GM10266 (cell line): Measurements from ENCODE around the gene PRKAR1A.

Experiments used
- DNase-seq: peaks from one replicate; pipeline ENCODE4 v3.0.0; 2012; ENCODE audit errors: extremely low spot score
- CTCF ChIP-seq: IDR thresholded peaks from 2 replicates; pipeline ENCODE4 v1.5.1; 2012; ENCODE audit warnings: mild to moderate bottlenecking, low read depth; ENCODE audit not compliant: control insufficient read depth, insufficient read depth; ENCODE audit errors: missing control alignments

Gene PRKAR1A

DNA sequence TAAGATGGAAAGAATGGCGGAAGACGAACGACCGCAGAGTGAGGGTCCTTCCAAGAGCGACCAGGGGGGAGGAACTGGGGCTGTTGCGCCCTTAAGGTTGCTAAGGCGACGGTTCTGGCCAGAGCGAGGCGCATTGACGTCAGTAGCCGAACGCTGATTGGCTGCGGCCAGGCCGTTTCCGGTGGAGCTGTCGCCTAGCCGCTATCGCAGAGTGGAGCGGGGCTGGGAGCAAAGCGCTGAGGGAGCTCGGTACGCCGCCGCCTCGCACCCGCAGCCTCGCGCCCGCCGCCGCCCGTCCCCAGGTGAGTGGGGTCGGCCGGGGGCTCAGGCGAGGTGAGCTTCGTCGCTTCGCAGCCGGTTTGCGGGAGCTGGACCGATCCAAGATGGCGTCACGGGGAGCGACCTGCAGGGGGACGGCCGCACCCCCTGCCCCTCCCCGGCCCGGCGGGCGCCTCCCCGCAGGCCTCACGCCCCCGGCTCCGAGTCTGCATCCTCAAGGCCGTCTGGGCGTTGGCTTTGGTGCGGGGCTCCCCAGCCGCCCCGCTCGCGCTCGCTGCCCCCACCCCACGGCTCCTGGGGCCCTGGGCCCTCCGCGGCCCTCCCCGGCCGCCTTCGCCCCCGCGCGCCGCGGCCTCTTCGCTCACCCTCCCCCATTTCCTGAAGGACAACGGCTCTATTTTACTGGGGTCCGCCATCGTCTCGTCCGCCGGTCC lies at the start of gene PRKAR1A:
PRKAR1A (plus strand) TSS at position 184 of the 713 bp plus-strand sequence. CDS start 2,970 bp downstream, outside the sequence.
- peak; percentile 98 for DNase-seq
- TF ChIP-seq CTCF, result no peak

DNA sequence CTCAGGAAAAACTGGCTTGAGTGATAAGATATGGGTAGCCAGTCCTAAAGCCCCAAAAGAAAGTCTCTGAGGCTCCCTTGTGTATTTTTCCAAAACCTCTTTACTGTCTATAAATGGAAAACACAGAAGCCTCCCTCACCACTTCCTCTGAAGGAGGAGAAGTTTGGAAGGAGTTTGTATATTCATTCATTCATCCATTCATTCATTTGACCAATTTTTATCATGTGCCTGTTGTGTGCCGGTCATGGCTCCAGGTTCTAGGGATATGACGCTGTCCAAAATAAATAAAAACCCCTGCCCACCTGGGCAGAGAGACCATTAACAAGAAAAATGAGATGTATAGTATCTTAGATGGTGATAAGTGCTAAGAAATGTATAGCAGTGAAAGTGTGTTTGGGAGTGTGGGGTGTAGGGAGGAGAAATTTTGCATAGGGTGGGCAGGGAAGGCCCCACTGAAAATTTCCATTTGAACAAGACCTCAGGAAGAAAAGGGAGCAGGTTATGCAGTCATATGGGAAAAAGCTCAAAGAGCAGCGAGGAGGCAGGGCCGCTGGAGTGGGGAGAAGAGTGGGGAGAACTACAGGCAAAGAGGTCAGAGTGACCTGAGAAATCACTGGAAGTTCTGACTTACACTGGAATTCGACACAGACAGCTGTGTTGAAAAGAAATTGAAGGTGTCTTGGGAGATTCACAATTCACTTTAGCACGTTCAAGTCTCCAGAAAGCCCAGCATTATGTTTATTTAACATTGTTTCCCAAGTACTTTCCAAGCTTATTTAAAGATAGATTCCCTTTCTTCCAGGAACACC lies 48.8 kb upstream of the PRKAR1A start:
- TF ChIP-seq CTCF, result no peak

DNA sequence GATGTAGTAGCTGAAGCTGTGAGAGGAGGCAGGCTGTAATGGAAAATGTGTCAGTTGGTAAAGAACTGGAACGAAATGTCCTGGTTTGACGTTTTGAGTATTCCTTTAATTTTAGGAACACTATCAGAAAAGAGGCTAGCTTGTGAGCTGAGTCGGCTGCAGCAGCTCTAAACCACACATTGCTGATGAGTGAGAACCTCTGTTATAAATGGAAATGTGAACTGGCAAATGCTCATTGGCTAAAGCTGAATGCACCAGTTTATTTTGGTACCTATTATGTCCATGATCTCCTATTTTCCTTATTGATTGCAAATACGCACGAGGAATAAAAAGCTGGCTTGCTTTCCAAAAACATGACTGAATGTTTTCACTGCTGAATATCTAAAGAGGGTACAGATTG lies 43.9 kb upstream of the PRKAR1A start:
- no peak for TF ChIP-seq CTCF
- DNase-seq, result no peak

More for the DNA sequence above, 48.8 kb upstream of the PRKAR1A start:
- DNase-seq, result no peak

DNA sequence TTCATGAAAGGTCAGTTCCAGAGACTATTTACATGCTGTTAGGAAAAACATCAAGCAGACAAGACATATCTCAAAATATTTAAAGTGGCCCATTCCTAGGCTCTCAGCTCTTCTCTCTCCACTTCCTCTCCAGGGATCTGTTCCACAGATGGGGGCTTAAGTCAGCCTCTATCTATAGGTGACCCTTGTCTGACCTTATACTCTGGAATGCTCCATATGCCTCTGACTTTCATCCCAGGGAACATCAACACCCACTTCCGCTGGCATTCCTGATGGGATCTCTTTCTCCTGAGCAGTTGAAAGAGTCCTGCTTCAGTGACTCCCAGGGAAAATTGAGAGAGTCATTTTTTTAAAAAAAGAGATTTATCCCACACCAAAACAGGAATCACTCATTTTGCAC lies 43.4 kb upstream of the PRKAR1A start:
- no peak for DNase-seq
- TF ChIP-seq CTCF, result no peak

GRCh38 chr17:68470961-68471360 lies 41.3 kb upstream of the PRKAR1A start:
- no peak for DNase-seq
- TF ChIP-seq CTCF, result no peak

DNA sequence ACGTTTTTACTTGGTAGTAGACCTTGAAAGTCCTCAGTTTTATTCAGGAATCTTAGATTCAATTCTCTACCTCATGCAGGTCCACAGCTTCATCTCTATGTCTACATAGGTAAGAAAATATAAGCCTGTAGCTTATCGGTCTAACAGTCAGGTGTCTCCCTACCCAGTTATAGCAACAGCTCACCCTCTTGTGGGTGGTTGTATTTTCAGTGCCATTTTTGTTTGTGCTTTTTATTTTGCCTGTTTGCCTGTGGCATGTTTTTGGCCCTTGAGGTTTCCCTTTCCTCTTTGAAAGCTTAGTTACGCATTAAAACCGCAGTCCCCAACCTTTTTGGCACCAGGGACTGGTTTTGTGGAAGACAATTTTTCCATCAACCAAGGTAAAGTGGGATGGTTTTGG lies 31.3 kb upstream of the PRKAR1A start:
- no peak for DNase-seq
- TF ChIP-seq CTCF, result no peak

GRCh38 chr17:68482576-68483041 lies 29.6 kb upstream of the PRKAR1A start:
- DNase-seq, result no peak
- no peak for TF ChIP-seq CTCF
